Endothelial cell of umbilical vein (primary cell): ENCODE results near the gene IL6R. TPM values are rescaled to one million over a fixed set of nuclear protein-coding genes. Genes with fewer than 3 reads are reported as not detected.

Experiments used
- BruUV-seq: library from RNA; stranded (reverse); fragments of 400-500 nt; replicated peaks from 2 replicates; lab custom pipeline; 2021; lab: Mats Ljungman, UMichigan
- CTCF ChIA-PET: fragments of 300-600, 350-600 bp; sonication (Branson Sonifier 250); formaldehyde crosslinking; loops from one replicate; lab custom pipeline; 2021; ENCODE audit warnings: antibody characterized with exemption, inconsistent platforms; lab: Charles Lee
- POLR2A ChIA-PET: fragments of 300-600, 350-600 bp; sonication (Branson Sonifier 250); formaldehyde crosslinking; loops from one replicate; lab custom pipeline; 2021; ENCODE audit warnings: antibody characterized with exemption, inconsistent platforms; lab: Charles Lee
- DNase-seq: peaks from one replicate; pipeline ENCODE4 v3.0.0-alpha.2; 2011; ENCODE audit warnings: low read depth, low spot score
- FAIRE-seq: peaks from 2 replicates; lab custom pipeline; 2011; peaks lifted over from hg19 to GRCh38; lab: Jason Lieb, UNC
- H2AFZ ChIP-seq: 2 replicates; pipeline ENCODE4 v1.6.0; 2012; ENCODE audit warnings: low read depth, low read length, control low read depth, inconsistent platforms
- H3K27ac ChIP-seq: 2 replicates; pipeline ENCODE4 v1.5.1; 2011; ENCODE audit warnings: low read depth, mild to moderate bottlenecking, control low read depth, low read length, moderate library complexity; ENCODE audit not compliant: insufficient read depth
- H3K27me3 ChIP-seq, 2 experiments: 2 replicates each; pipeline versions ENCODE4 v1.6.0 to v1.6.1; 2011; ENCODE audit warnings: low read length in 2 of 2, mixed read lengths in 1 of 2; ENCODE audit not compliant: control insufficient read depth in 2 of 2, insufficient read depth in 2 of 2
- H3K36me3 ChIP-seq, 2 experiments: 2 replicates in 1 of 2; 3 replicates in 1 of 2; pipeline ENCODE4 v1.5.1; 2011; ENCODE audit warnings: low read length in 2 of 2, mild to moderate bottlenecking in 1 of 2, moderate library complexity in 1 of 2; ENCODE audit not compliant: control insufficient read depth in 2 of 2, insufficient read depth in 2 of 2; ENCODE audit errors: extremely low read depth in 1 of 2
- H3K4me1 ChIP-seq: 3 replicates; pipeline ENCODE4 v1.5.1; 2011; ENCODE audit warnings: mild to moderate bottlenecking, low read length; ENCODE audit not compliant: control insufficient read depth, insufficient read depth; ENCODE audit errors: extremely low read depth
- H3K4me2 ChIP-seq: 2 replicates; pipeline ENCODE4 v1.6.1; 2011; ENCODE audit warnings: low read length, control low read depth, mixed read lengths; ENCODE audit not compliant: insufficient read depth
- H3K4me3 ChIP-seq, 3 experiments: fragments of 200-600 bp in 1 of 3; sonication (generic), shearing (Covaris generic) in 1 of 3; replicated peaks in 1 of 3; 2 replicates each; pipeline ENCODE4 v1.5.1; 2011 to 2016; ENCODE audit warnings: control low read depth in 3 of 3, low read length in 3 of 3, mild to moderate bottlenecking in 2 of 3, inconsistent platforms in 1 of 3, low read depth in 1 of 3, moderate library complexity in 1 of 3; ENCODE audit not compliant: insufficient read depth in 1 of 3
- H3K79me2 ChIP-seq: 2 replicates; pipeline ENCODE4 v1.6.0; 2012; ENCODE audit warnings: low read length, inconsistent platforms; ENCODE audit not compliant: control insufficient read depth, insufficient read depth
- H3K9ac ChIP-seq: replicated peaks from 2 replicates; pipeline ENCODE3; 2011; ENCODE audit warnings: low read length, control low read depth; ENCODE audit not compliant: insufficient read depth; ENCODE audit errors: extremely low read depth
- H3K9me1 ChIP-seq: replicated peaks from 3 replicates; pipeline ENCODE4 v1.6.0; 2011; ENCODE audit warnings: mild to moderate bottlenecking, low read length; ENCODE audit not compliant: control insufficient read depth, insufficient read depth; ENCODE audit errors: extremely low read depth
- H3K9me3 ChIP-seq: replicated peaks from 2 replicates; pipeline ENCODE4 v1.5.1; 2012; ENCODE audit warnings: low read length, inconsistent platforms; ENCODE audit not compliant: control insufficient read depth, insufficient read depth
- H4K20me1 ChIP-seq: replicated peaks from 2 replicates; pipeline ENCODE3; 2011; ENCODE audit warnings: mild to moderate bottlenecking, low read length; ENCODE audit not compliant: control insufficient read depth, insufficient read depth; ENCODE audit errors: extremely low read depth
- CTCF ChIP-seq, 2 donors: IDR thresholded peaks; 1 replicate in 1 of 2; 2 replicates in 1 of 2; pipeline ENCODE4 v1.5.1; 2011; ENCODE audit warnings: low read length in 2 of 2, mild to moderate bottlenecking in 2 of 2, moderate library complexity in 2 of 2, control low read depth in 1 of 2, inconsistent platforms in 1 of 2, low read depth in 1 of 2; ENCODE audit not compliant: insufficient read depth in 1 of 2; ENCODE audit errors: extremely low read depth in 1 of 2
- GATA2 ChIP-seq: IDR thresholded peaks from 2 replicates; pipeline ENCODE4 v1.7.0; 2011; ENCODE audit warnings: low read depth, mild to moderate bottlenecking, moderate library complexity, mixed read lengths, low read length; ENCODE audit not compliant: insufficient read length, insufficient read depth
- MAX ChIP-seq: IDR thresholded peaks from 2 replicates; pipeline ENCODE4 v1.6.1; 2011; ENCODE audit not compliant: insufficient read depth, insufficient read length
- POLR2AphosphoS5 ChIP-seq: IDR thresholded peaks from 2 replicates; pipeline ENCODE4 v1.6.1; 2012; ENCODE audit warnings: low read depth, mild to moderate bottlenecking, control low read depth, low read length, moderate library complexity; ENCODE audit not compliant: insufficient read depth
- dilution Hi-C: fragments of 300-500 bp; cut with MboI; formaldehyde crosslinking; loops from one replicate; pipeline ENCODE4 v1.15.0; 2019; ENCODE audit warnings: low sequenced_read_pairs; ENCODE audit not compliant: extremely low pct_ligation_motif_present
- intact Hi-C: fragments of 100-400 bp; cut with micrococcal nuclease; formaldehyde crosslinking; loops from one replicate; pipeline ENCODE4 v1.10.0; 2022
- polyA plus RNA-seq, 4 experiments: library from polyadenylated mRNA; depleted of rRNA in 3 of 4; stranded (reverse) in 3 of 4; unstranded in 1 of 4; fragments of >200 nt; gene quantifications; 2 replicates each; pipeline versions ENCODE4 v1.2.1 to v1.2.3, GENCODE V29; 2011 to 2012; ENCODE audit warnings: missing spikeins in 1 of 4
- total RNA-seq: library from RNA; stranded (reverse); gene quantifications from 2 replicates; pipeline ENCODE4 v1.2.3, GENCODE V29; 2021

IL6R gene
- total and polyA plus RNA-seq, 2 donors (not counting 3 experiments of a cell fraction or from before 2014, with no cell fraction given): 4.8 to 5.1 TPM

- Histone ChIP-seq H3K27ac (peak overlapping the region; percentile 89), H3K9me3 (no peaks in the 10 kb centered on the region), H3K36me3 (peaks cover 4 to 6% of the 10 kb centered on the region in 2 experiments), H2AFZ (no peak overlapping the region), H3K4me3 (peak overlapping the region in 1 of 3 experiments; percentile 29), H3K4me1 (peaks cover 92% of the 10 kb centered on the region), H4K20me1 (no peaks in the 10 kb centered on the region), H3K79me2 (peaks cover 49% of the 10 kb centered on the region), H3K9ac (peak overlapping the region; percentile 65), H3K4me2 (peak overlapping the region; percentile 84), H3K9me1 (no peaks in the 10 kb centered on the region), H3K27me3 (no peaks in the 10 kb centered on the region)
- ChIA-PET POLR2A (interaction anchor here (1.4 to 1.6 kb wide), 3 partner anchors 10 to 11 kb away, joined by 5 to 13 read pairs (median 6); no protein-coding TSS in a partner anchor), CTCF (interaction anchor here (1.0 to 6.2 kb wide), 6 partner anchors 9 to 63 kb away, joined by 3 to 66 read pairs (median 10); partner anchors contain the start of gene UBE2Q1)
- DNase-seq (peak; percentile 66), FAIRE-seq (peak; percentile 73)
- BruUV-seq: no TSS peak
- intact Hi-C loops (loop anchor here (10.0 kb wide), 1 partner anchor 239 kb away; no protein-coding TSS in a partner anchor), dilution Hi-C loops (no loop called here)
- TF ChIP-seq MAX (no peak), POLR2AphosphoS5 (peak; percentile 50), CTCF (IDR thresholded peaks at IDR 0.05; ENCODE audit: extremely low read depth in 1 of 2, insufficient read depth in 1 of 2, low read depth in 1 of 2, low read length in 2 of 2) (no peak), GATA2 (peak; percentile 42)
Observed at GRCh38 chr1:154495496-154496273, 90.5 kb downstream of the IL6R start.
